HG03135 (cell line): ENCODE data around the gene CNNM1.

ENCODE experiments used
- ATAC-seq: cut with Tn5 transposase; IDR thresholded peaks from one replicate; pipeline ENCODE4 v1.9.1; 2021; ENCODE audit warnings: mild to moderate bottlenecking, moderate library complexity; ENCODE audit not compliant: unreplicated experiment

Gene CNNM1

GRCh38 chr10:99370993-99371392 is 41.8 kb downstream of the CNNM1 start:
- ATAC-seq: peak; percentile 86

- ATAC-seq: no peak
These were observed 43.6 kb downstream of the CNNM1 start for GRCh38 chr10:99372546-99373271.

GRCh38 chr10:99374526-99374925 is 45.4 kb downstream of the CNNM1 start:
- no peak for ATAC-seq

GRCh38 chr10:99374972-99375371 is 45.8 kb downstream of the CNNM1 start:
- no peak for ATAC-seq

GRCh38 chr10:99375426-99375825 is 46.3 kb downstream of the CNNM1 start:
- ATAC-seq: no peak

- no peak for ATAC-seq
These were observed 53.0 kb downstream of the CNNM1 start for GRCh38 chr10:99382176-99382575.

- no peak for ATAC-seq
These were observed 57.9 kb downstream of the CNNM1 start for GRCh38 chr10:99387071-99387470.

GRCh38 chr10:99387541-99387940 is 58.4 kb downstream of the CNNM1 start:
- ATAC-seq: no peak

- no peak for ATAC-seq
These were observed 60.7 kb downstream of the CNNM1 start for GRCh38 chr10:99389729-99390480.

GRCh38 chr10:99391346-99391745 is 62.2 kb downstream of the CNNM1 start:
- no peak for ATAC-seq

GRCh38 chr10:99393036-99393435 is 63.9 kb downstream of the CNNM1 start:
- ATAC-seq: no peak

GRCh38 chr10:99393683-99394082 is 64.5 kb downstream of the CNNM1 start:
- no peak for ATAC-seq

GRCh38 chr10:99394256-99394655 is 65.1 kb downstream of the CNNM1 start:
- no peak for ATAC-seq

GRCh38 chr10:99394761-99395386 is 65.7 kb downstream of the CNNM1 start:
- no peak for ATAC-seq

- no peak for ATAC-seq
These were observed 66.7 kb downstream of the CNNM1 start for GRCh38 chr10:99395750-99396445.

GRCh38 chr10:99396471-99396870 is 67.3 kb downstream of the CNNM1 start:
- ATAC-seq: no peak

- no peak for ATAC-seq
These were observed 70.5 kb downstream of the CNNM1 start for GRCh38 chr10:99399664-99400063.

GRCh38 chr10:99403674-99404073 is 74.5 kb downstream of the CNNM1 start:
- ATAC-seq: no peak

GRCh38 chr10:99406149-99406548 is 77.0 kb downstream of the CNNM1 start:
- no peak for ATAC-seq

- ATAC-seq: no peak
These were observed 81.0 kb downstream of the CNNM1 start for GRCh38 chr10:99410146-99410545.

- no peak for ATAC-seq
These were observed 81.7 kb downstream of the CNNM1 start for GRCh38 chr10:99410876-99411275.
